Activated CD8-positive, alpha-beta T cell treated with anti-CD3 and anti-CD28 coated beads for 36 hours (primary cell): Measurements from ENCODE around the gene OLAH. TPM values are rescaled to one million over a fixed set of nuclear protein-coding genes. Genes with fewer than 3 reads are reported as not detected.

Experiments
- ATAC-seq: fragments of 200-7000 bp; cut with Tn5 transposase; one replicate; pipeline ENCODE4 v1.10.0; 2021; ENCODE audit warnings: mild to moderate bottlenecking, moderate library complexity
- CTCF ChIA-PET: fragments of 350-600 bp; sonication (Branson Sonifier 250); formaldehyde crosslinking; loops from one replicate; lab custom pipeline; 2021; ENCODE audit warnings: antibody characterized with exemption; lab: Charles Lee
- POLR2A ChIA-PET: fragments of 350-600 bp; sonication (Branson Sonifier 250); formaldehyde crosslinking; loops from one replicate; lab custom pipeline; 2021; ENCODE audit warnings: antibody characterized with exemption; lab: Charles Lee
- DNase-seq: peaks from one replicate; pipeline ENCODE4 v3.0.0-alpha.2; 2020
- H3K27ac Mint-ChIP-seq: one replicate; pipeline ENCODE4 v1.8.0; 2021; ENCODE audit warnings: mild to moderate bottlenecking, mixed read lengths
- H3K27me3 Mint-ChIP-seq: one replicate; pipeline ENCODE4 v1.8.0; 2021; ENCODE audit warnings: mixed read lengths
- H3K36me3 Mint-ChIP-seq: one replicate; pipeline ENCODE4 v1.8.0; 2021; ENCODE audit warnings: low read depth, mixed read lengths
- H3K4me1 Mint-ChIP-seq: one replicate; pipeline ENCODE4 v1.8.0; 2021; ENCODE audit warnings: low read depth, mixed read lengths
- H3K4me3 Mint-ChIP-seq: one replicate; pipeline ENCODE4 v1.8.0; 2021; ENCODE audit warnings: mild to moderate bottlenecking, moderate library complexity, mixed read lengths
- H3K9me3 Mint-ChIP-seq: one replicate; pipeline ENCODE4 v1.8.0; 2021; ENCODE audit warnings: mixed read lengths
- CTCF ChIP-seq: fragments of 200-600 bp; IDR thresholded peaks from one replicate; pipeline ENCODE4 v1.8.0; 2022; ENCODE audit warnings: antibody characterized with exemption, mild to moderate bottlenecking
- intact Hi-C: fragments of 100-400 bp; cut with micrococcal nuclease; formaldehyde crosslinking; loops from one replicate; pipeline ENCODE4 v1.10.0; 2022
- total RNA-seq, 2 experiments: library from RNA; stranded (reverse); gene quantifications; one replicate each; pipeline ENCODE4 v1.2.3, GENCODE V29; 2021

OLAH gene
- total RNA-seq, 2 experiments from 2014 or later = 0.32 to 0.63 TPM

GRCh38 chr10:15027741-15028140, 16.0 kb upstream of the OLAH start:
- no peaks in the 10 kb centered on the region for H3K9me3 Mint-ChIP-seq
- no peak for TF ChIP-seq CTCF
- peaks cover 1% of the 10 kb centered on the region for H3K27me3 Mint-ChIP-seq
- peaks cover 3% of the 10 kb centered on the region for H3K4me1 Mint-ChIP-seq
- H3K27ac Mint-ChIP-seq = no peak overlapping the region
- ChIA-PET POLR2A (no interaction called here), CTCF (no interaction called here)
- DNase-seq (no peak), ATAC-seq (no peak)
- no peak overlapping the region for H3K4me3 Mint-ChIP-seq
- intact Hi-C loops = no loop called here
- no peaks in the 10 kb centered on the region for H3K36me3 Mint-ChIP-seq

GRCh38 chr10:15035385-15036301, 8.1 kb upstream of the OLAH start:
- CTCF ChIA-PET = no interaction called here
- POLR2A ChIA-PET = no interaction called here
- Mint-ChIP-seq H3K9me3 (no peaks in the 10 kb centered on the region), H3K27ac (no peak overlapping the region), H3K4me3 (no peak overlapping the region), H3K27me3 (peaks cover 1% of the 10 kb centered on the region), H3K36me3 (no peaks in the 10 kb centered on the region), H3K4me1 (no peaks in the 10 kb centered on the region)
- peak; percentile 5 for DNase-seq
- TF ChIP-seq CTCF = no peak
- intact Hi-C loops = no loop called here
- ATAC-seq = no peak

DNA sequence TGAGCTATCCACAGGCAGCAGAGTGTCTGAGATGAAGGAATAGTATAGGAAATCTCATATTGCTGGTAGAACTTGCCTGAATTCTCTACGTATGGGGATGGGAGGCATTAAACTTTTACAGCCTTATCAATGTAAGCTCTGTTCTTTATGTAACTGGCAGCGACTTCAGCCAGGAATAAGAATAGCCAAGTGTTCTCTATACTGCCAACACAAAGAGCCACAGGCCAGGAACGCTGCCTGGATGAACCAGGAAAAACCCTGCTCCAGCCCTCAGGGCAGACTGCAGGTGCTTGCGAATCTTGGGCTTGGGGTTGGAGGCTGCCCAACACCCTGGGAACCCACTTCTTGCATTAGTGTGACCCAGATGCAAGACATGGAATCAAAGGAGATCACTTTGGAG, 6.1 kb upstream of the OLAH start:
- Mint-ChIP-seq H3K36me3 (no peaks in the 10 kb centered on the region), H3K27ac (no peak overlapping the region), H3K9me3 (no peaks in the 10 kb centered on the region), H3K27me3 (no peaks in the 10 kb centered on the region), H3K4me3 (no peak overlapping the region), H3K4me1 (no peaks in the 10 kb centered on the region)
- no peak for ATAC-seq
- DNase-seq = no peak
- POLR2A ChIA-PET = no interaction called here
- CTCF ChIA-PET = interaction anchor here (0.7 kb wide), 1 partner anchor 592 kb away, joined by 3 read pairs; no protein-coding TSS in a partner anchor
- TF ChIP-seq CTCF = no peak
- intact Hi-C loops = no loop called here

DNA sequence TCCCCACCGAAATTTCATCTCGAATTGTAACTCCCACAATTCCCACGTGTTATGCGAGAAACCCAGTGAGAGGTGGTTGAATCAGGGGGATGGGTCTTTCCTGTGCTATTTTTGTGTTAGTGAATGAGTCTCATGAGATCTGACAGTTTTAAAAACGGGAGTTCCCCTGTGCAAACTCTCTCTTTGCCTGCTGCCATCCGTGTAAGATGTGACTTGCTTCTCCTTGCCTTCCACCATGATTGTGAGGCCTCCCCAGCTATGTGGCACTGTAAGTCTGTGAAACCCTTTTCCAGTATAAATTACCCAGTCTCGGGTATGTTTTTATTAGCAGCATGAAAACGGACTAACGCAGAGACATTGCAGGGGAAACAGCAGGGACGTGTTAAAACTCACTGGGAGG, 5.3 kb upstream of the OLAH start:
- ChIA-PET CTCF (no interaction called here), POLR2A (no interaction called here)
- ATAC-seq = no peak
- DNase-seq = no peak
- no peaks in the 10 kb centered on the region for H3K36me3 Mint-ChIP-seq
- no peaks in the 10 kb centered on the region for H3K27me3 Mint-ChIP-seq
- no peak overlapping the region for H3K27ac Mint-ChIP-seq
- no peaks in the 10 kb centered on the region for H3K9me3 Mint-ChIP-seq
- no peak for TF ChIP-seq CTCF
- no peaks in the 10 kb centered on the region for H3K4me1 Mint-ChIP-seq
- intact Hi-C loops = no loop called here
- H3K4me3 Mint-ChIP-seq = no peak overlapping the region

DNA sequence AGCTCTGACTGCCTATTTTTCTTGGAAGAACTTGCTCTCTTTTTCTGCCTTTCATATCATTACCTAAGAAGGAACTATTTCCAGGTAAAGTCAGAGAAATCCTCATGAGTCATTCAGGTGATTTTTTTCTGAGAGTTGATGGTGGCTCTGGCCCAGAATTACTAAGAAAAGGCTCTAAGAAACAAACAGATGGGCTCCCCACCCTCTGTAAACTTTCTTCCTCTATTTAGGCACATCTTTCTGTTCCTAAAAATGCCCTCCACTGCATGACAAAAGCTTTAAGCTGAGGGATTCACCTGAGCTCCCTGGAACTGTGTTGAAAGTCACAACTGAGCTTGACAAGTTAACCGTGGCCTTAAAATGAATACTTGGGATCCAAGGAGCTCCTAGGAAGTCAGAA, 1.6 kb downstream of the OLAH start:
- POLR2A ChIA-PET = no interaction called here

More for the DNA sequence above, 1.6 kb downstream of the OLAH start:
- no peak for ATAC-seq
- no peaks in the 10 kb centered on the region for H3K27me3 Mint-ChIP-seq
- intact Hi-C loops = no loop called here
- peaks cover 2% of the 10 kb centered on the region for H3K9me3 Mint-ChIP-seq
- DNase-seq = no peak
- TF ChIP-seq CTCF = no peak
- peak overlapping the region; percentile 20 for H3K27ac Mint-ChIP-seq
- CTCF ChIA-PET = no interaction called here
- H3K4me1 Mint-ChIP-seq = peaks cover 17% of the 10 kb centered on the region
- H3K4me3 Mint-ChIP-seq = no peak overlapping the region
- H3K36me3 Mint-ChIP-seq = peaks cover 2% of the 10 kb centered on the region
